Activated CD8-positive, alpha-beta T cell treated with anti-CD3 and anti-CD28 coated beads for 36 hours (primary cell): ENCODE measurements around the gene TEKT3. TPM values are rescaled to one million over a fixed set of nuclear protein-coding genes. Genes with fewer than 3 reads are reported as not detected.

Source experiments
- ATAC-seq: fragments of 200-7000 bp; cut with Tn5 transposase; one replicate; pipeline ENCODE4 v1.10.0; 2021; ENCODE audit warnings: mild to moderate bottlenecking, moderate library complexity
- CTCF ChIA-PET: fragments of 350-600 bp; sonication (Branson Sonifier 250); formaldehyde crosslinking; loops from one replicate; lab custom pipeline; 2021; ENCODE audit warnings: antibody characterized with exemption; lab: Charles Lee
- POLR2A ChIA-PET: fragments of 350-600 bp; sonication (Branson Sonifier 250); formaldehyde crosslinking; loops from one replicate; lab custom pipeline; 2021; ENCODE audit warnings: antibody characterized with exemption; lab: Charles Lee
- DNase-seq: peaks from one replicate; pipeline ENCODE4 v3.0.0-alpha.2; 2020
- H3K27ac Mint-ChIP-seq: one replicate; pipeline ENCODE4 v1.8.0; 2021; ENCODE audit warnings: mild to moderate bottlenecking, mixed read lengths
- H3K27me3 Mint-ChIP-seq: one replicate; pipeline ENCODE4 v1.8.0; 2021; ENCODE audit warnings: mixed read lengths
- H3K36me3 Mint-ChIP-seq: one replicate; pipeline ENCODE4 v1.8.0; 2021; ENCODE audit warnings: low read depth, mixed read lengths
- H3K4me1 Mint-ChIP-seq: one replicate; pipeline ENCODE4 v1.8.0; 2021; ENCODE audit warnings: low read depth, mixed read lengths
- H3K4me3 Mint-ChIP-seq: one replicate; pipeline ENCODE4 v1.8.0; 2021; ENCODE audit warnings: mild to moderate bottlenecking, moderate library complexity, mixed read lengths
- H3K9me3 Mint-ChIP-seq: one replicate; pipeline ENCODE4 v1.8.0; 2021; ENCODE audit warnings: mixed read lengths
- CTCF ChIP-seq: fragments of 200-600 bp; IDR thresholded peaks from one replicate; pipeline ENCODE4 v1.8.0; 2022; ENCODE audit warnings: antibody characterized with exemption, mild to moderate bottlenecking
- intact Hi-C: fragments of 100-400 bp; cut with micrococcal nuclease; formaldehyde crosslinking; loops from one replicate; pipeline ENCODE4 v1.10.0; 2022
- total RNA-seq, 2 experiments: library from RNA; stranded (reverse); gene quantifications; one replicate each; pipeline ENCODE4 v1.2.3, GENCODE V29; 2021

Gene TEKT3
- total RNA-seq, 2 experiments from 2014 or later = not detected

- ATAC-seq (no peak), DNase-seq (no peak)
- H3K27ac Mint-ChIP-seq = no peak overlapping the region
- CTCF ChIA-PET = no interaction called here
- no peaks in the 10 kb centered on the region for H3K9me3 Mint-ChIP-seq
- POLR2A ChIA-PET = no interaction called here
- no peaks in the 10 kb centered on the region for H3K36me3 Mint-ChIP-seq
- H3K4me3 Mint-ChIP-seq = no peak overlapping the region
- TF ChIP-seq CTCF = no peak
- intact Hi-C loops = no loop called here
- H3K4me1 Mint-ChIP-seq = peaks cover 2% of the 10 kb centered on the region
- peaks cover 37% of the 10 kb centered on the region for H3K27me3 Mint-ChIP-seq
Measured at GRCh38 chr17:15281909-15282308, 59.5 kb downstream of the TEKT3 start.

- Mint-ChIP-seq H3K36me3 (no peaks in the 10 kb centered on the region), H3K4me1 (peaks cover 2% of the 10 kb centered on the region), H3K9me3 (no peaks in the 10 kb centered on the region), H3K27ac (no peak overlapping the region), H3K27me3 (peaks cover 38% of the 10 kb centered on the region), H3K4me3 (no peak overlapping the region)
- intact Hi-C loops = no loop called here
- TF ChIP-seq CTCF = no peak
- CTCF ChIA-PET = no interaction called here
- no peak for DNase-seq
- POLR2A ChIA-PET = no interaction called here
- ATAC-seq = no peak
Measured at GRCh38 chr17:15278924-15279477, 62.4 kb downstream of the TEKT3 start.

DNA sequence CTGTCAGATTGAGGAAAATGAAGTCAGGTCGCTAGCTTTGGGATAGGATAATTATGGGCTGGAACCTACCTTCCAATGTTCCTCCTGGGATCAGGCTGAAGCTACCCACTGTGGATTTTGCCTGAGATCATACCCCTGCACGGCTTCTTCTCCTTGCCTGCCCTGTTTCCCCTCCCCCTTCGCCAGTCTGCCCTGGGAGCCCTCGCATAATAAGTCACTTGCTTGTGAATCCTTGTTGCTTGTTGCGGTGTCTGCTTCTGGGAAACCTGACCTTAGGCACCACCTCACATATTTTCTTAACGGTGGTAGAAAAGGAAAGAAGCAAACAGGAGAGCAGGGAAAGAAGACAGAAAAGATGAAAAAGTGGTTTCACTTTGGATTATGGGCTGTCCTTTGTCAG is 63.0 kb downstream of the TEKT3 start:
- Mint-ChIP-seq H3K36me3 (no peaks in the 10 kb centered on the region), H3K27me3 (peaks cover 31% of the 10 kb centered on the region), H3K4me1 (peaks cover 2% of the 10 kb centered on the region), H3K27ac (no peak overlapping the region), H3K4me3 (no peak overlapping the region), H3K9me3 (no peaks in the 10 kb centered on the region)
- TF ChIP-seq CTCF = no peak
- ChIA-PET POLR2A (no interaction called here), CTCF (no interaction called here)
- intact Hi-C loops = no loop called here
- ATAC-seq (no peak), DNase-seq (no peak)

DNA sequence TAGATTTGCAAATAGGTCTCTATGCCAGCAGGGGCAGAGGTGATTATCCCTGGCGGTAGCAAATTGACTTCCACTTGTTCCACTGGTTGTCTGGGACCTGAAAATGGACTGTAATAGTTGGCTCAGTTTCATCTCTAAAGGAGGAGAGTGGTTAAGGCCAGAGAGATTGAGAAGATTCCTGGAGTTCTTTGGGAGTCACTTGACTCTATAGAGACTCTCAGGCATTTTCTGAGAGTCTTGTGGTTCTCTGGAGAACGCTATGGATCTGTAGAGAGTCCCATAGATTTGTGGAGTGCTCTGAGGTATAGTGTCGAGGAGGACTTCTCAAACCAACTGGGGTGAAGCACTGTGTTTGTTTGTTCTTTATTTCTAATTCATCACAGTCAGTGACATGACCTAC is 67.4 kb downstream of the TEKT3 start:
- H3K27ac Mint-ChIP-seq = no peak overlapping the region
- ATAC-seq = no peak
- DNase-seq = no peak
- ChIA-PET POLR2A (no interaction called here), CTCF (no interaction called here)
- no peak overlapping the region for H3K4me3 Mint-ChIP-seq
- TF ChIP-seq CTCF = no peak
- no peaks in the 10 kb centered on the region for H3K36me3 Mint-ChIP-seq
- peaks cover 13% of the 10 kb centered on the region for H3K27me3 Mint-ChIP-seq
- H3K4me1 Mint-ChIP-seq = peaks cover 2% of the 10 kb centered on the region
- H3K9me3 Mint-ChIP-seq = no peaks in the 10 kb centered on the region
- intact Hi-C loops = no loop called here

DNA sequence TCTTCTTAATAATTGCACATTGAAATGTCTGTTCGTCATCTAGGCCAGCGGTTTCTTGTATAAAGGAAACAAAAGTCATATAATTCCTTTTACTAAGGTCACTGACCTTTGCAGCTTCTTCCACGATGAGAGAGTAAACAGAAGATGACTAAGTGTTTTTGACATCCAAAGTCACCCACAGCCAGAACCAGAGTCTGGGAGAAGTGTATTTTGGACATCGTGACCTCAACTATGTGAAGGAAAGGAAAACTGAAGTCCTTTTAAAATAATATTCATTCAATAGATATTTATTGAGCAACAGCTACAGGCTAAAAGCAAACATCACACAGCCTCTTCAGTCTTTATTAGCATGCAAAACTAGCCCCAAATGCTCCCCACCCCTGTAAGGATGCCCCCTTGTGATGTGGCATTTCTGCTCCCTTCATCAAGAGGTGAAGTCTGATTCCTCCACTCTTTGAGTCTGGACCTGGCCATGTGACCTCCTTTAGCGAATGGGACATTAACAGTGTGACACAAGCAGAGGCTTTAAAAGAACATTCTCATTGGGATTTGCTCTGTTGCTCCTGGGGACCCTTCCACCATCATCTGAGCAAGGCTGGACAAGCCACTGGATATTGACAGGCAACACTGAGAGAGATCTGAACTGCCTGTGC is 68.1 kb downstream of the TEKT3 start:
- Mint-ChIP-seq H3K9me3 (no peaks in the 10 kb centered on the region), H3K27ac (no peak overlapping the region), H3K27me3 (peaks cover 8% of the 10 kb centered on the region), H3K36me3 (no peaks in the 10 kb centered on the region), H3K4me1 (peaks cover 2% of the 10 kb centered on the region), H3K4me3 (no peak overlapping the region)
- intact Hi-C loops = no loop called here
- ATAC-seq = no peak
- ChIA-PET POLR2A (no interaction called here), CTCF (no interaction called here)
- TF ChIP-seq CTCF = no peak
- DNase-seq = no peak
